ENCODE measurements around the gene TIFAB. TPM values are rescaled to one million over a fixed set of nuclear protein-coding genes. Genes with fewer than 3 reads are reported as not detected.

The TIFAB gene
- polyA plus RNA-seq, 5 donors, result 0.19 to 0.45 (median 0.32) TPM

- no peak for DNase-seq
These were observed 23.6 kb downstream of the TIFAB start for GRCh38 chr5:135428586-135428985.

DNA sequence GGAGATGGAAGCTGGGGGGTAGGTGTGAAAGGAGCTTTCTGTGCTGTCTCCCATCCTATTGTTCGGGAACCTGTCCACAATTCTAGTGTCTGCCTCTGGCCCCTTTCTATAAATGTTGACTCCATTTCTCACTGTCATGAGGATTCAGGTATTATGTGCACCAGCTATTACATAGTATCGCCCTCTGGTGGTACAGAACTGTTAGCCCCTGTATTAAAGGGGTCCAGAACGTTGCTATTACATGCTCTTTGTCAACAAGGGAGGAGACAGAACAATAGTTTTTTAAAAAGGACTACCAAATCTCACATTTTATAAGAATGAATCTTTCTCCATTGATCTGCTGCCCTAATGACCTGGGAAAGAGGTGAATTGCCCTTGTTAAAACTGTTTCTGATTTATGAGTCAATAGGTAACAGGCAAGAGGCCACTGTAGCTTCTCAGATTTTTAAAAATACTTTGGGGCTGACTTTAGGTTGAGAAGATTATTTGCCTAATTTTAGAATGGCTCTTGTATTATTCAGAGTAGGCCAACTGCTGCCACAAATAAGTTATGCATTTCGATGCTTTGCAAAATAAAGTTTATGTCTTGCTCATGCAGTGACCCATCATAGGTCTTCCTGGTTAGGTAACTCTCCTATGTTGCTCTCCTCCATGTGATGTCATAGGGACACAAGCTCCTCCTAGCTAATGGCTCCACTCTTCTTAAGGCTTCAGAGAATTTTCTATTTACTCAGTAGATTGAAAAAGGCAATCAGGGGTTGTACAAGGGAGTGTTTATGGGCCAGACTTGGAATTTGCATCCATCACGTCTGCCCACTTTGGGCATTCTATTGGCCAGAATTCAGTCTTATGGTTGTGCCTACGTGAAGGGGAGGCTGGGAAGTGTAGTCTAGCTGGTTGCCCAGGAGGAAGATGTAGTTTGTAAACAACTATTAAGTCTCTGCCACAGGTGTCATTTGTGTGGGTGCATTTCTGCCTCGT lies 25.8 kb downstream of the TIFAB start:
- no peak for DNase-seq

DNA sequence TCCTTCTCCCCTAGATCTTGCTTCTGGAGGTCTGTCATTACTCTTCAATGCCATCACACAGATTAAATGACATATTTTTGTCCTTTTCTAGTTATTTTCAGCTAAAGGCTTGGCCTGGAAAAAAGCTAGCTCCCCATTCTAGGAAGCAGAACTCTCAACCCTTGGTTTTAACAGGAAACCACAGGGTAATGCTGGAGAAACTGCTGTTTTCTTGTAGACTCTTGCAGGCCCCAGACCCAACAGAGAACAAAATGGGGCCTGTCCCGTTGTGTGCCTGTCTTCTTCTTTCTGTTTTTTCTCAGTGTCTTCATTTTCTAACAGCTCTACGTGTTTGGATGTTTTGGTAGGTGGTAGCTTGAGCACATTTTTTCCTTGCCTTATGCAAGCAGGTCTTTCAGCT lies 26.5 kb downstream of the TIFAB start:
- no peak for DNase-seq

- DNase-seq, result no peak
These were observed 28.3 kb downstream of the TIFAB start for GRCh38 chr5:135423846-135424168.

- DNase-seq, result no peak
These were observed 28.9 kb downstream of the TIFAB start for GRCh38 chr5:135423146-135423845.

GRCh38 chr5:135422419-135422818 lies 29.7 kb downstream of the TIFAB start:
- DNase-seq, result no peak

GRCh38 chr5:135417083-135417482 lies 35.1 kb downstream of the TIFAB start:
- no peak for DNase-seq

DNA sequence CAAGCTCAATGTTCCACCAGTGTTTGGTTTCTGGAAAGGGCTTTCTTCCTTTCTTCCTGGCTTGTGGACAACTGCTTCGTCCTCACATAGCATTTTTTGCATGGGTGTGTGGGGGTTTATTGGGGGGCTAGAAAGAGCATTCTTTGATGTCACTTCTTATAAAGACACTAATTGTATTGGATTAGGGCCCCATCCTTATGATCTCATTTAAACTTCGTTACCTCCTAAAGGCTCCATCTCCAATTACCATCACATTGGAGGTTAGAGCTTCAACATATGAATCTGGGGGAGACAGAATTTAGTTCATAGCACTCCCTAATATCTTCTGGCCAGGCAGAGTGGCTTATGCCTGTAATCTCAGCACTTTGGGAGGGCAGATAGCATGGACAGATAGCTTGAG lies 47.1 kb downstream of the TIFAB start:
- DNase-seq, result no peak

- DNase-seq, result no peak
These were observed 50.1 kb downstream of the TIFAB start for GRCh38 chr5:135402031-135402430.

GRCh38 chr5:135400866-135401265 lies 51.3 kb downstream of the TIFAB start:
- no peak for DNase-seq

GRCh38 chr5:135399794-135400542 lies 52.2 kb downstream of the TIFAB start:
- peak in 1 of 2 donors; percentile 44 for DNase-seq

GRCh38 chr5:135398855-135399793 lies 53.0 kb downstream of the TIFAB start, which contains the start of gene MACROH2A1:
Gene MACROH2A1, minus strand, starts transcription at chr5:135399231. Its CDS starts 10,138 bp downstream, at chr5:135389093.
- peak; percentile 83 to 86 for DNase-seq

GRCh38 chr5:135398160-135398854 lies 53.8 kb downstream of the TIFAB start:
- peak in 1 of 2 donors; percentile 15 for DNase-seq

Other genes starting within 250 kb of the TIFAB start
- 100 to 1,000 TPM; 224 to 255 (median 240) TPM for gene MACROH2A1, start 53.1 kb downstream of the TIFAB start, polyA plus RNA-seq (ENCODE audit: insufficient read depth in 1 of 5, insufficient read length in 5 of 5, low replicate concordance in 1 of 5)
- under 1 TPM; 0.08 to 0.19 (median 0.18) TPM for gene DCANP1, start 5.0 kb downstream of the TIFAB start, polyA plus RNA-seq (ENCODE audit: insufficient read depth in 1 of 5, insufficient read length in 5 of 5, low replicate concordance in 1 of 5)
- not detected for gene NEUROG1, start 83.6 kb upstream of the TIFAB start, polyA plus RNA-seq (ENCODE audit: insufficient read depth in 1 of 5, insufficient read length in 5 of 5, low replicate concordance in 1 of 5)
- 10 to 100 TPM; 37.9 to 76.3 (median 55.7) TPM for gene CXCL14, start 126.6 kb upstream of the TIFAB start, polyA plus RNA-seq (ENCODE audit: insufficient read depth in 1 of 5, insufficient read length in 5 of 5, low replicate concordance in 1 of 5)